SK-N-SH (cell line): ENCODE measurements around the gene VAMP2.

Source experiments
- EP300 ChIP-seq, 2 experiments: IDR thresholded peaks; 2 replicates each; pipeline versions ENCODE4 v1.4.0 to v1.6.1; 2012; ENCODE audit warnings: borderline replicate concordance in 1 of 2, low read depth in 1 of 2, low read length in 1 of 2
- EZH2phosphoT487 ChIP-seq: fragments of 200-600 bp; sonication (generic); IDR thresholded peaks from 2 replicates; pipeline ENCODE4 v1.6.1; 2017; ENCODE audit warnings: low read depth, mixed run types, mild to moderate bottlenecking, antibody characterized with exemption, moderate library complexity, borderline replicate concordance
- FOXM1 ChIP-seq: IDR thresholded peaks from 2 replicates; pipeline ENCODE4 v1.4.0; 2012; ENCODE audit warnings: low read depth, mild to moderate bottlenecking
- GABPA ChIP-seq: IDR thresholded peaks from 2 replicates; pipeline ENCODE4 v1.4.0; 2012; ENCODE audit warnings: low read depth, mild to moderate bottlenecking
- NRF1 ChIP-seq: IDR thresholded peaks from 2 replicates; pipeline ENCODE4 v1.6.1; 2012; ENCODE audit warnings: low read depth, mild to moderate bottlenecking, low read length
- TEAD4 ChIP-seq: IDR thresholded peaks from 2 replicates; pipeline ENCODE4 v1.4.0; 2012; ENCODE audit warnings: mild to moderate bottlenecking, borderline replicate concordance; ENCODE audit not compliant: insufficient read depth
- TF ChIP-seq, protein P1 (sequence below): fragments of 150-350 bp; IDR thresholded peaks from 2 replicates; pipeline ENCODE4 v1.6.1; 2017; ENCODE audit warnings: antibody characterized with exemption, low read length, low read depth, borderline replicate concordance
- TF ChIP-seq, protein P2 (sequence below): fragments of 200-600 bp; sonication (generic); IDR thresholded peaks from 2 replicates; pipeline ENCODE4 v1.6.1; 2017; ENCODE audit warnings: antibody characterized with exemption, mild to moderate bottlenecking, moderate library complexity
- TF ChIP-seq, protein P3 (sequence below): IDR thresholded peaks from 2 replicates; pipeline ENCODE4 v1.4.0; 2012; ENCODE audit warnings: low read depth, borderline replicate concordance
- TF ChIP-seq, protein P4 (sequence below): IDR thresholded peaks from 2 replicates; pipeline ENCODE4 v1.4.0; 2012; ENCODE audit warnings: low read depth
- TF ChIP-seq, protein P5 (sequence below): IDR thresholded peaks from 2 replicates; pipeline ENCODE4; 2012

DNA sequence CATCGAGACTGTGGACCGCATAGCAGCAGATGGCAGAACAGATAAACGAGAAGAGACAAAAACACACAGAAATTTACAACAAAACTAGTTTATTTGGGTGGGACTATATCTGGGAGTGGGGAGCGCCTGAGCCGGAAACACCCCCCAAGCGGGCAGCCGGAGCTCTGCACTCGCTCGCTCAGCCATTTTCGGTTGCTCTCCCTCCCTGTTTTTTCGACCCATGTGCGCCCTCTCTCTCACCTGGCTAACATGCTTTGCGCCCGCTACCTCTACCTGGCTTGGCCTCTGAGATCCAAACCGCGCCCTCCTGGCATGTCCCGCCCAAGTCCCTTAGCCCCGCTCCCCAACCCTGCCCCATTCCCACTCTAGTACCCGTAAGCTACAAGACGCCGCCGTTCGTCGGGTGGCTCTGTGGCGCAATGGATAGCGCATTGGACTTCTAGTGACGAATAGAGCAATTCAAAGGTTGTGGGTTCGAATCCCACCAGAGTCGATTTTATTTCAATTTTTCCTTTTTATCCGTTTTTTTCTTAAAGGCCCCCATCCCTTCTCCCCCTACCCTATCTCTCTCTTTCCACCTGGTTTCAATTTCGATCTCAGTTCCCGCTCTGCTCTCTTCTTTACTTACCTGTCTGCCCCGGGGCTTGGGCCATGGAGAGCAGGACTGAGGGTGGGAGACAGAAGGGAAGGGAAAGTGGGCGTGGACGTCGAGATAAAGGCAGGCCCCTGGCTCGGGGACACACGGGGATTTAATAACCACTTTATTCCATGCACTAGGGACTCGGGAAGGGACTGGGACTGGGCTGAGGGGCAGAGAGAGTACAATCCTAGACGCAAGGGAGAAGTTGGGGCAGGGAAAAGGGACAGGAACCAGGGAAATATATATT is 42.0 kb downstream of the VAMP2 start:
- no peak for TF ChIP-seq NRF1
- TF ChIP-seq, protein P1, sequence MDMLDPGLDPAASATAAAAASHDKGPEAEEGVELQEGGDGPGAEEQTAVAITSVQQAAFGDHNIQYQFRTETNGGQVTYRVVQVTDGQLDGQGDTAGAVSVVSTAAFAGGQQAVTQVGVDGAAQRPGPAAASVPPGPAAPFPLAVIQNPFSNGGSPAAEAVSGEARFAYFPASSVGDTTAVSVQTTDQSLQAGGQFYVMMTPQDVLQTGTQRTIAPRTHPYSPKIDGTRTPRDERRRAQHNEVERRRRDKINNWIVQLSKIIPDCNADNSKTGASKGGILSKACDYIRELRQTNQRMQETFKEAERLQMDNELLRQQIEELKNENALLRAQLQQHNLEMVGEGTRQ = no peak
- TF ChIP-seq, protein P2, sequence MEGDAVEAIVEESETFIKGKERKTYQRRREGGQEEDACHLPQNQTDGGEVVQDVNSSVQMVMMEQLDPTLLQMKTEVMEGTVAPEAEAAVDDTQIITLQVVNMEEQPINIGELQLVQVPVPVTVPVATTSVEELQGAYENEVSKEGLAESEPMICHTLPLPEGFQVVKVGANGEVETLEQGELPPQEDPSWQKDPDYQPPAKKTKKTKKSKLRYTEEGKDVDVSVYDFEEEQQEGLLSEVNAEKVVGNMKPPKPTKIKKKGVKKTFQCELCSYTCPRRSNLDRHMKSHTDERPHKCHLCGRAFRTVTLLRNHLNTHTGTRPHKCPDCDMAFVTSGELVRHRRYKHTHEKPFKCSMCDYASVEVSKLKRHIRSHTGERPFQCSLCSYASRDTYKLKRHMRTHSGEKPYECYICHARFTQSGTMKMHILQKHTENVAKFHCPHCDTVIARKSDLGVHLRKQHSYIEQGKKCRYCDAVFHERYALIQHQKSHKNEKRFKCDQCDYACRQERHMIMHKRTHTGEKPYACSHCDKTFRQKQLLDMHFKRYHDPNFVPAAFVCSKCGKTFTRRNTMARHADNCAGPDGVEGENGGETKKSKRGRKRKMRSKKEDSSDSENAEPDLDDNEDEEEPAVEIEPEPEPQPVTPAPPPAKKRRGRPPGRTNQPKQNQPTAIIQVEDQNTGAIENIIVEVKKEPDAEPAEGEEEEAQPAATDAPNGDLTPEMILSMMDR = peak; percentile 49
- no peak for TF ChIP-seq FOXM1
- no peak for TF ChIP-seq EP300 (IDR thresholded peaks at IDR 0.05; ENCODE audit: borderline replicate concordance in 1 of 2, low read depth in 1 of 2, low read length in 1 of 2)
- peak; percentile 8; the same call in 1 of the 2 replicates for TF ChIP-seq GABPA
- peak; percentile 90 for TF ChIP-seq TEAD4
- TF ChIP-seq, protein P3, sequence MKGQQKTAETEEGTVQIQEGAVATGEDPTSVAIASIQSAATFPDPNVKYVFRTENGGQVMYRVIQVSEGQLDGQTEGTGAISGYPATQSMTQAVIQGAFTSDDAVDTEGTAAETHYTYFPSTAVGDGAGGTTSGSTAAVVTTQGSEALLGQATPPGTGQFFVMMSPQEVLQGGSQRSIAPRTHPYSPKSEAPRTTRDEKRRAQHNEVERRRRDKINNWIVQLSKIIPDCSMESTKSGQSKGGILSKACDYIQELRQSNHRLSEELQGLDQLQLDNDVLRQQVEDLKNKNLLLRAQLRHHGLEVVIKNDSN = no peak
- TF ChIP-seq EZH2phosphoT487 = no peak
- TF ChIP-seq, protein P4, sequence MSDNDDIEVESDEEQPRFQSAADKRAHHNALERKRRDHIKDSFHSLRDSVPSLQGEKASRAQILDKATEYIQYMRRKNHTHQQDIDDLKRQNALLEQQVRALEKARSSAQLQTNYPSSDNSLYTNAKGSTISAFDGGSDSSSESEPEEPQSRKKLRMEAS = no peak; the same call in 1 of the 2 replicates
- TF ChIP-seq, protein P5, sequence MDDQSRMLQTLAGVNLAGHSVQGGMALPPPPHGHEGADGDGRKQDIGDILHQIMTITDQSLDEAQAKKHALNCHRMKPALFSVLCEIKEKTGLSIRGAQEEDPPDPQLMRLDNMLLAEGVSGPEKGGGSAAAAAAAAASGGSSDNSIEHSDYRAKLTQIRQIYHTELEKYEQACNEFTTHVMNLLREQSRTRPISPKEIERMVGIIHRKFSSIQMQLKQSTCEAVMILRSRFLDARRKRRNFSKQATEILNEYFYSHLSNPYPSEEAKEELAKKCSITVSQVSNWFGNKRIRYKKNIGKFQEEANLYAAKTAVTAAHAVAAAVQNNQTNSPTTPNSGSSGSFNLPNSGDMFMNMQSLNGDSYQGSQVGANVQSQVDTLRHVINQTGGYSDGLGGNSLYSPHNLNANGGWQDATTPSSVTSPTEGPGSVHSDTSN = no peak
